Esophagus mucosa (tissue), 1 donor: ENCODE data around the gene SLC25A29. TPM values are rescaled to one million over a fixed set of nuclear protein-coding genes. Genes with fewer than 3 reads are reported as not detected.
A peak's percentile ranks its signal among the peaks of the same experiment; 100 is the strongest.
"Not testable (repeated sequence)": the region's sequence is repeated elsewhere in the genome, so short reads cannot be mapped to it uniquely, and the experiment has no call there.

ENCODE experiments used
- ATAC-seq: fragments of 200-7000 bp; cut with Tn5 transposase; one replicate; pipeline ENCODE4 v1.9.1; 2020
- total RNA-seq: library from RNA; stranded (reverse); gene quantifications from one replicate; pipeline ENCODE4 v1.2.4, GENCODE V29; 2023
- donor health status: DM: yes; HTN: yes; CAD: no.

SLC25A29 gene
- total RNA-seq, 1 donor from 2014 or later, result 15.5 TPM

- ATAC-seq, result no peak
Measured at GRCh38 chr14:100309028-100309737, 2.9 kb upstream of the SLC25A29 start.

GRCh38 chr14:100308427-100308792 lies 2.2 kb upstream of the SLC25A29 start:
- not testable (repeated sequence) for ATAC-seq

GRCh38 chr14:100307766-100308426 lies 1.7 kb upstream of the SLC25A29 start:
- ATAC-seq, result no peak

GRCh38 chr14:100306998-100307765 lies 938 bp upstream of the SLC25A29 start:
- peak; percentile 10 for ATAC-seq

GRCh38 chr14:100305324-100306100 lies 732 bp downstream of the SLC25A29 start:
- ATAC-seq, result peak; percentile 1

GRCh38 chr14:100304825-100305323 lies 1.4 kb downstream of the SLC25A29 start:
- ATAC-seq, result peak; percentile 18

- no peak for ATAC-seq
Measured at GRCh38 chr14:100303925-100304324, 2.3 kb downstream of the SLC25A29 start.

GRCh38 chr14:100303179-100303578 lies 3.1 kb downstream of the SLC25A29 start:
- ATAC-seq, result no peak

- peak; percentile 16 for ATAC-seq
Measured at GRCh38 chr14:100302616-100303015, 3.6 kb downstream of the SLC25A29 start.

- no peak for ATAC-seq
Measured at GRCh38 chr14:100299238-100299560, 7.0 kb downstream of the SLC25A29 start.

GRCh38 chr14:100298551-100299237 lies 7.5 kb downstream of the SLC25A29 start:
- no peak for ATAC-seq

- ATAC-seq, result peak; percentile 61
Measured at GRCh38 chr14:100297320-100298300, 8.6 kb downstream of the SLC25A29 start.

GRCh38 chr14:100296729-100297128 lies 9.5 kb downstream of the SLC25A29 start:
- not testable (repeated sequence) for ATAC-seq

- no peak for ATAC-seq
Measured at GRCh38 chr14:100296106-100296651, 10.1 kb downstream of the SLC25A29 start.

GRCh38 chr14:100295376-100296105 lies 10.7 kb downstream of the SLC25A29 start:
- ATAC-seq, result no peak

GRCh38 chr14:100294963-100295330 lies 11.3 kb downstream of the SLC25A29 start:
- ATAC-seq, result no peak

- no peak for ATAC-seq
Measured at GRCh38 chr14:100294213-100294962, 11.9 kb downstream of the SLC25A29 start.

- no peak for ATAC-seq
Measured at GRCh38 chr14:100293497-100294212, 12.6 kb downstream of the SLC25A29 start.
